ENCODE measurements around the gene PSD2. TPM values are rescaled to one million over a fixed set of nuclear protein-coding genes. Genes with fewer than 3 reads are reported as not detected.

The PSD2 gene
- total and polyA plus RNA-seq, 10 of the 15 experiments (the other 5 are each of a cell fraction or from before 2014, with no cell fraction given), result 0.02 to 0.14 (median 0.03) TPM; not detected in 5

DNA sequence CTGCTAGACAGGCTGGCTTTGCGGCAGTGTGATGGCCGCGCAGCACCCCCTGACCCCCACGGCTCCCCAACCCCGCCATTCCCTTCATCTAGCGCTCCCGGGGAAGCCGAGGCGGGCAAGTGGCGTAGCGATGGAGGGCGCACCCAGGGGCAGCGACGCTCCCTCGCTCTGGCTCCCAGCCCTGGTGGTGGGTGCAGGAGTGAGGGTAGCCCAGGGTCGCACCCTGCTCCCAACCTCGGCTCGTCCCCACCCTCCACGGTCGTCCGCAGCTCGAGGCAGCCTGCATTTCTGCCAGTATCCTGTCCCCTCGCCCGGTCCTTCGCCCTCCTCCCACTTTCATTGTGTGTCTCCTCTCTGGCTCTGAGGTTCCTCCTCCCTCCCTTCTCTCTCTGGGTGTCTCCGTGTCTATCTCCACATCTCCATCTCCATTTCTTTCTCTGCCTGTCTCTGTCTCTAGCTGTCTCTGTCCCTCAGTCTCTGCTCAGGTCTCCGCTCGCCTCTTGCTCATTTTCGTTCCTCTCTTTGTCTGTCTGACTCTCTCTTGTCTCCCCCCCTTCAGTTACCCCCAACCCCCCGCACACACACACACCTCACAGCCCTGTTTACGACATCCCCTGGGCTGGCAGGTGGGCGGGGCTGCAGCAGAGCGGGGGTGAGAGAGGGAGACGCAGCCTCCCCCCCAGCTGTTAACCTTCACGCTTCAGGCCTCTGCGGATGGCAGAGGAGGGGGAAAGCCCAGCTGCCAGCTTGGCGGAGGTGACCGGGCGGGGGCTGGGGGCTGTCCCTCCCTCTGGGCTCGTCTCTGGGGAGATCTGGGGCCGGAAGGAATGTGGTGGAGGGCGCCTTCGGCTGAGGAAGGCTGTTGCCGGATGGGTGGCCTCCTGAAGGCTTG, 48.7 kb upstream of the PSD2 start (continued):
- no peak; the same call in 1 of the 2 replicates for TF ChIP-seq PML (IDR thresholded peaks at IDR 0.05; ENCODE audit: low read length)
- TF ChIP-seq, protein P1, sequence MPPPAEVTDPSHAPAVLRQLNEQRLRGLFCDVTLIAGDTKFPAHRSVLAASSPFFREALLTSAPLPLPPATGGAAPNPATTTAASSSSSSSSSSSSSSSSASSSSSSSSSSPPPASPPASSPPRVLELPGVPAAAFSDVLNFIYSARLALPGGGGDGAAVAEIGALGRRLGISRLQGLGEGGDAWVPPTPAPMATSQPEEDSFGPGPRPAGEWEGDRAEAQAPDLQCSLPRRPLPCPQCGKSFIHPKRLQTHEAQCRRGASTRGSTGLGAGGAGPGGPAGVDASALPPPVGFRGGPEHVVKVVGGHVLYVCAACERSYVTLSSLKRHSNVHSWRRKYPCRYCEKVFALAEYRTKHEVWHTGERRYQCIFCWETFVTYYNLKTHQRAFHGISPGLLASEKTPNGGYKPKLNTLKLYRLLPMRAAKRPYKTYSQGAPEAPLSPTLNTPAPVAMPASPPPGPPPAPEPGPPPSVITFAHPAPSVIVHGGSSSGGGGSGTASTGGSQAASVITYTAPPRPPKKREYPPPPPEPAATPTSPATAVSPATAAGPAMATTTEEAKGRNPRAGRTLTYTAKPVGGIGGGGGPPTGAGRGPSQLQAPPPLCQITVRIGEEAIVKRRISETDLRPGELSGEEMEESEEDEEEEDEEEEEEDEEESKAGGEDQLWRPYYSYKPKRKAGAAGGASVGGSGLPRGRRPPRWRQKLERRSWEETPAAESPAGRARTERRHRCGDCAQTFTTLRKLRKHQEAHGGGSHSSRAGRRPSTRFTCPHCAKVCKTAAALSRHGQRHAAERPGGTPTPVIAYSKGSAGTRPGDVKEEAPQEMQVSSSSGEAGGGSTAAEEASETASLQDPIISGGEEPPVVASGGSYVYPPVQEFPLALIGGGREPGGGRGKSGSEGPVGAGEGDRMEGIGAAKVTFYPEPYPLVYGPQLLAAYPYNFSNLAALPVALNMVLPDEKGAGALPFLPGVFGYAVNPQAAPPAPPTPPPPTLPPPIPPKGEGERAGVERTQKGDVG (CRISPR knock-in tag; IDR thresholded peaks at IDR 0.05), result no peak
- TF ChIP-seq, protein P2, sequence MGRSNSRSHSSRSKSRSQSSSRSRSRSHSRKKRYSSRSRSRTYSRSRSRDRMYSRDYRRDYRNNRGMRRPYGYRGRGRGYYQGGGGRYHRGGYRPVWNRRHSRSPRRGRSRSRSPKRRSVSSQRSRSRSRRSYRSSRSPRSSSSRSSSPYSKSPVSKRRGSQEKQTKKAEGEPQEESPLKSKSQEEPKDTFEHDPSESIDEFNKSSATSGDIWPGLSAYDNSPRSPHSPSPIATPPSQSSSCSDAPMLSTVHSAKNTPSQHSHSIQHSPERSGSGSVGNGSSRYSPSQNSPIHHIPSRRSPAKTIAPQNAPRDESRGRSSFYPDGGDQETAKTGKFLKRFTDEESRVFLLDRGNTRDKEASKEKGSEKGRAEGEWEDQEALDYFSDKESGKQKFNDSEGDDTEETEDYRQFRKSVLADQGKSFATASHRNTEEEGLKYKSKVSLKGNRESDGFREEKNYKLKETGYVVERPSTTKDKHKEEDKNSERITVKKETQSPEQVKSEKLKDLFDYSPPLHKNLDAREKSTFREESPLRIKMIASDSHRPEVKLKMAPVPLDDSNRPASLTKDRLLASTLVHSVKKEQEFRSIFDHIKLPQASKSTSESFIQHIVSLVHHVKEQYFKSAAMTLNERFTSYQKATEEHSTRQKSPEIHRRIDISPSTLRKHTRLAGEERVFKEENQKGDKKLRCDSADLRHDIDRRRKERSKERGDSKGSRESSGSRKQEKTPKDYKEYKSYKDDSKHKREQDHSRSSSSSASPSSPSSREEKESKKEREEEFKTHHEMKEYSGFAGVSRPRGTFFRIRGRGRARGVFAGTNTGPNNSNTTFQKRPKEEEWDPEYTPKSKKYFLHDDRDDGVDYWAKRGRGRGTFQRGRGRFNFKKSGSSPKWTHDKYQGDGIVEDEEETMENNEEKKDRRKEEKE (IDR thresholded peaks at IDR 0.05), result no peak
- 0 out of 2 replicates have a peak, but pooled peaks have one; percentile 45 for TF ChIP-seq SIN3A (IDR thresholded peaks at IDR 0.05; ENCODE audit: low read depth, low read length)
- peak; percentile 95 for TF ChIP-seq IKZF1 (conservative IDR thresholded peaks at IDR 0.05)
- no peak for TF ChIP-seq IRF4 (IDR thresholded peaks at IDR 0.05; ENCODE audit: low read depth, low read length)
- TF ChIP-seq JUND (IDR thresholded peaks at IDR 0.05; ENCODE audit: low read depth, low read length), result no peak
- peak; percentile 33; the same call in 1 of the 2 replicates for TF ChIP-seq YY1 (IDR thresholded peaks at IDR 0.05; ENCODE audit: low read depth, low read length)
- no peak for TF ChIP-seq GATAD2B (conservative IDR thresholded peaks at IDR 0.05; ENCODE audit: low read depth)
- no peak for TF ChIP-seq MEF2A (IDR thresholded peaks at IDR 0.05; ENCODE audit: insufficient read depth, low read depth, low read length)
- TF ChIP-seq, protein P3, sequence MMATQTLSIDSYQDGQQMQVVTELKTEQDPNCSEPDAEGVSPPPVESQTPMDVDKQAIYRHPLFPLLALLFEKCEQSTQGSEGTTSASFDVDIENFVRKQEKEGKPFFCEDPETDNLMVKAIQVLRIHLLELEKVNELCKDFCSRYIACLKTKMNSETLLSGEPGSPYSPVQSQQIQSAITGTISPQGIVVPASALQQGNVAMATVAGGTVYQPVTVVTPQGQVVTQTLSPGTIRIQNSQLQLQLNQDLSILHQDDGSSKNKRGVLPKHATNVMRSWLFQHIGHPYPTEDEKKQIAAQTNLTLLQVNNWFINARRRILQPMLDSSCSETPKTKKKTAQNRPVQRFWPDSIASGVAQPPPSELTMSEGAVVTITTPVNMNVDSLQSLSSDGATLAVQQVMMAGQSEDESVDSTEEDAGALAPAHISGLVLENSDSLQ (IDR thresholded peaks at IDR 0.05), result peak; percentile 58; the same call in 1 of the 2 replicates
- TF ChIP-seq SMC3 (IDR thresholded peaks at IDR 0.05; ENCODE audit: borderline replicate concordance, low read length), result no peak
- no peak for TF ChIP-seq POU2F2 (IDR thresholded peaks at IDR 0.05; ENCODE audit: borderline replicate concordance, low read depth, low read length)
- TF ChIP-seq KAT2A (conservative IDR thresholded peaks at IDR 0.05; ENCODE audit: control insufficient read depth, low read depth, low read length), result no peak
- no peak for TF ChIP-seq STAT3 (IDR thresholded peaks at IDR 0.05; ENCODE audit: low read depth, low read length)
- no peak; the same call in 1 of the 2 replicates for TF ChIP-seq LARP7 (IDR thresholded peaks at IDR 0.05)
- TF ChIP-seq, protein P4, sequence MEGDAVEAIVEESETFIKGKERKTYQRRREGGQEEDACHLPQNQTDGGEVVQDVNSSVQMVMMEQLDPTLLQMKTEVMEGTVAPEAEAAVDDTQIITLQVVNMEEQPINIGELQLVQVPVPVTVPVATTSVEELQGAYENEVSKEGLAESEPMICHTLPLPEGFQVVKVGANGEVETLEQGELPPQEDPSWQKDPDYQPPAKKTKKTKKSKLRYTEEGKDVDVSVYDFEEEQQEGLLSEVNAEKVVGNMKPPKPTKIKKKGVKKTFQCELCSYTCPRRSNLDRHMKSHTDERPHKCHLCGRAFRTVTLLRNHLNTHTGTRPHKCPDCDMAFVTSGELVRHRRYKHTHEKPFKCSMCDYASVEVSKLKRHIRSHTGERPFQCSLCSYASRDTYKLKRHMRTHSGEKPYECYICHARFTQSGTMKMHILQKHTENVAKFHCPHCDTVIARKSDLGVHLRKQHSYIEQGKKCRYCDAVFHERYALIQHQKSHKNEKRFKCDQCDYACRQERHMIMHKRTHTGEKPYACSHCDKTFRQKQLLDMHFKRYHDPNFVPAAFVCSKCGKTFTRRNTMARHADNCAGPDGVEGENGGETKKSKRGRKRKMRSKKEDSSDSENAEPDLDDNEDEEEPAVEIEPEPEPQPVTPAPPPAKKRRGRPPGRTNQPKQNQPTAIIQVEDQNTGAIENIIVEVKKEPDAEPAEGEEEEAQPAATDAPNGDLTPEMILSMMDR (IDR thresholded peaks at IDR 0.05 in 2 of 3, conservative IDR thresholded peaks at IDR 0.05 in 1 of 3; ENCODE audit: control insufficient read depth in 2 of 3, extremely low read depth in 1 of 3, insufficient read depth in 1 of 3, low read depth in 3 of 3, low read length in 3 of 3), result no peak
- TF ChIP-seq GABPA (IDR thresholded peaks at IDR 0.05; ENCODE audit: low read depth), result no peak
- TF ChIP-seq RAD51 (IDR thresholded peaks at IDR 0.05), result no peak
- TF ChIP-seq SIX5 (IDR thresholded peaks at IDR 0.05; ENCODE audit: low read depth, low read length, severe bottlenecking), result no peak

All from GM12878 (cell line).